NT2/D1 (cell line): Measurements from ENCODE around the gene CAPZA2.

Experiments
- DNase-seq: peaks from one replicate; pipeline ENCODE4 v3.0.0-alpha.2; 2011; ENCODE audit warnings: low read depth, low spot score
- H3K27me3 ChIP-seq: 2 replicates; pipeline ENCODE4 v1.6.0; 2011; ENCODE audit warnings: mild to moderate bottlenecking; ENCODE audit not compliant: insufficient read length, insufficient read depth
- H3K36me3 ChIP-seq: 2 replicates; pipeline ENCODE4 v1.6.1; 2011; ENCODE audit warnings: mild to moderate bottlenecking, low read length, mixed read lengths; ENCODE audit not compliant: insufficient read depth, insufficient read length
- H3K4me1 ChIP-seq: 2 replicates; pipeline ENCODE4 v1.5.1; 2011; ENCODE audit not compliant: insufficient read depth, insufficient read length
- H3K4me3 ChIP-seq: 2 replicates; pipeline ENCODE4 v1.5.1; 2011; ENCODE audit warnings: low read depth; ENCODE audit not compliant: insufficient read length
- H3K9ac ChIP-seq: 2 replicates; pipeline ENCODE4 v1.6.0; 2011; ENCODE audit warnings: low read depth; ENCODE audit not compliant: insufficient read length
- H3K9me3 ChIP-seq: 2 replicates; pipeline ENCODE4 v1.5.1; 2011; ENCODE audit warnings: mild to moderate bottlenecking, low read length; ENCODE audit not compliant: insufficient read depth
- SUZ12 ChIP-seq: IDR thresholded peaks from 2 replicates; pipeline ENCODE4 v1.6.1; 2011; ENCODE audit not compliant: insufficient read length, insufficient read depth; ENCODE audit errors: extremely low read depth
- YY1 ChIP-seq: IDR thresholded peaks from 2 replicates; pipeline ENCODE4 v1.6.1; 2011; ENCODE audit not compliant: insufficient read length, insufficient read depth
- ZNF274 ChIP-seq: IDR thresholded peaks from 2 replicates; pipeline ENCODE4 v1.6.1; 2011; ENCODE audit warnings: mild to moderate bottlenecking, low read depth, low read length

CAPZA2 gene

DNA sequence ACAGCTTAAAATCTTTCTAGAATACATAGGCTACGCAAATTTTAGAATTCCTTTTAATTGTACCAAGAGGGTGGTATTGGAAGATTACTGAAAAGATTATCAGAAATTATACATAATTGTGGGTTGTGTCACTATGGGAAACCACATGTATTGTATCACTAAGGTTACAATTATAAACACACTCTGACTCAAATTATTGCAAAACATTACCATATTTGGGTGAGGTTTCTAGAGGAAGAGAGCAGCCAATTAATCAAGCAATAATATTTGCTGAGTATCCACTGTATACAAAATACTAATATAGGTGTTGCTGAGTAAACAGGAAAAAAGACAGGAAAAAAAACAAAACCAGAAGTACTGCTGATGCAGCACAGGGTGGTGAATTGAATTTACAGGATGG lies 3.1 kb upstream of the CAPZA2 start:
- Histone ChIP-seq H3K4me1 (no peaks in the 10 kb centered on the region), H3K27me3 (no peaks in the 10 kb centered on the region), H3K4me3 (no peak overlapping the region), H3K36me3 (no peaks in the 10 kb centered on the region), H3K9me3 (no peaks in the 10 kb centered on the region), H3K9ac (no peak overlapping the region)
- no peak for DNase-seq
- no peak for TF ChIP-seq YY1
- TF ChIP-seq SUZ12 = no peak
- TF ChIP-seq ZNF274 = no peak

DNA sequence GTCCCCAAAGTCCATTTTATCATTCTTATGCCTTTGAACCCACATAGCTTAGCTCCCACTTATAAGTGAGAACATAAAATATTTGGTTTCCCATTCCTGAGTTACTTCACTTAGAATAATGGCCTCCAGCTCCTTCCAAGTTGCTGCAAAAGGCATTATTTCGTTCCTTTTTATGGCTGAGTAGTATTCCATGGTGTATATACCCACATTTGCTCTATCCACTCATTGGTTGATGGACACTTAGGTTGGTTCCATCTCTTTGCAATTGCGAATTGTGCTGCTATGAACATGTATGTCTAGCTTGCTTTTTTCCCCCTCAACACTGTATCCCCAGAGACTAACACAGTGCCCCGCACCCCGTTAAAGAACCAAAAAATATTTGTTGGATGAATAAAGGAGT lies 670 bp upstream of the CAPZA2 start:
- H3K9ac ChIP-seq = no peak overlapping the region
- no peaks in the 10 kb centered on the region for H3K27me3 ChIP-seq
- DNase-seq = no peak
- H3K36me3 ChIP-seq = no peaks in the 10 kb centered on the region
- no peak overlapping the region for H3K4me3 ChIP-seq
- no peaks in the 10 kb centered on the region for H3K9me3 ChIP-seq
- TF ChIP-seq YY1 = no peak
- no peak for TF ChIP-seq ZNF274
- no peak for TF ChIP-seq SUZ12
- no peaks in the 10 kb centered on the region for H3K4me1 ChIP-seq

DNA sequence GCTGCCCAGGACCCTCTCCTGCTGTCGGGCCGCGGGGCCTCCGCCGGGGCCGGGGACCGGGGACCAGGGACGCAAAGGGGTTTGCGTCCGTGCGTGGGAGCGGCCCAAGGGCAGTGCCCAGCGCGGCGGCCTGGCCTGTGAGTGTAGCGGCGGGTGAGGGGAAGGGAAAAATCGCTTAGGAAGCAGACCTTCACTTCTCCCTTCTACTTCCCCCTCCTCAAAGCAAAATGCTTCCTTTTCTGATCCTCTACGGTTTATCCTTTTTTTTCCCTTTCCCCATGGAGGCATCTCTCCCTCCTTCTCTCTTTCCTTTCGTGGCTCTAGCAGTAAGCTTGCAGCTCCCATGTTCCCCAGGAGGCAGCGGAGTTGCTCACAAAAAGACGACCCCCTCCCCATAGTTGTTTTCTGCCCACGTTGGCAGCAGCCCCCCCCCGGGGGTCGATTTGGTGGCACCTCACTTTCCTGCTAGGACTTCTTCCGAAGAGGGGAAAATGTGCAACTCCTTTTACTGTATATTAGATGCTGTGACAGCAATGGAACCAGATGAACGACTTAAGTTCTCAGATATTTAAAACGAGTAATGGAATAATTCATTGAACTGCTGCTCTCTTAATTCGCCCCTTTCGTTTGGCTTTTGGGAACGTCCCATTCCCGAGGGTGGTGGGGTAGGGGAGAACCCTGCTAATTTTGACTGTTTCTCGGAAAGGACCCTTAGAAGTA lies 724 bp downstream of the CAPZA2 start:
- DNase-seq = no peak

DNA sequence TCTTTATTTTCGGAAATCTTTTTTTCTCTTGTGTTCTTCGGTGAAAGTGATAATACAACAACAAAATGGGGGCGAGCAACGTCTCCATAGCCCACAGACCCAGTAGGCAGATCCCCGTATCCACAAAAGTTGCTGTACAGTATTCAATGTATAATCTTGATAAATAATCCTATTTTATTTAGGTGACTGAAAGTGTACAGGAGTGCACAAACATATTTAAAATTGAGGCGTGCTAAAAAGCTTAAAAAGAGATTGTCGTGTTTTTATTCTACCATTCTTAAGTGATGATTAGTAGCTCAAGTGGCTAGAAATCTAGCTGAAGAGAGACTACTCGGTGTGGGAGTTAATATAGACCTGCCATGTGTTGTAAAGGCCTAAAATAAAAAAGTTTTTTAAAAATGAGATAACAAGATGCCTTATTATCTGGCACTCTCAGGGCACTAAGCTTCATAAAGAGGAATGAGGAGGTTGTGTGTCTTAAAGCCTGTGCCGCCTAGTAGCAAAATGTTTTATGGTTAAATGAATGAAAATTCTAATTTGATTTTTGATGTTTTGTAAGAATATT lies 1.6 kb downstream of the CAPZA2 start:
- peak overlapping the region; percentile 76 for H3K9ac ChIP-seq
- no peak for DNase-seq
- no peaks in the 10 kb centered on the region for H3K9me3 ChIP-seq
- no peaks in the 10 kb centered on the region for H3K4me1 ChIP-seq
- H3K27me3 ChIP-seq = no peaks in the 10 kb centered on the region
- peak overlapping the region; percentile 82 for H3K4me3 ChIP-seq
- H3K36me3 ChIP-seq = no peaks in the 10 kb centered on the region
- TF ChIP-seq YY1 (no peak), SUZ12 (no peak), ZNF274 (no peak)

More for the DNA sequence above, 724 bp downstream of the CAPZA2 start:
- peak overlapping the region; percentile 82 for H3K4me3 ChIP-seq
- H3K36me3 ChIP-seq = no peaks in the 10 kb centered on the region
- TF ChIP-seq ZNF274 (no peak), SUZ12 (no peak), YY1 (no peak)
- no peaks in the 10 kb centered on the region for H3K4me1 ChIP-seq
- H3K27me3 ChIP-seq = no peaks in the 10 kb centered on the region
- no peaks in the 10 kb centered on the region for H3K9me3 ChIP-seq
- peak overlapping the region; percentile 76 for H3K9ac ChIP-seq

DNA sequence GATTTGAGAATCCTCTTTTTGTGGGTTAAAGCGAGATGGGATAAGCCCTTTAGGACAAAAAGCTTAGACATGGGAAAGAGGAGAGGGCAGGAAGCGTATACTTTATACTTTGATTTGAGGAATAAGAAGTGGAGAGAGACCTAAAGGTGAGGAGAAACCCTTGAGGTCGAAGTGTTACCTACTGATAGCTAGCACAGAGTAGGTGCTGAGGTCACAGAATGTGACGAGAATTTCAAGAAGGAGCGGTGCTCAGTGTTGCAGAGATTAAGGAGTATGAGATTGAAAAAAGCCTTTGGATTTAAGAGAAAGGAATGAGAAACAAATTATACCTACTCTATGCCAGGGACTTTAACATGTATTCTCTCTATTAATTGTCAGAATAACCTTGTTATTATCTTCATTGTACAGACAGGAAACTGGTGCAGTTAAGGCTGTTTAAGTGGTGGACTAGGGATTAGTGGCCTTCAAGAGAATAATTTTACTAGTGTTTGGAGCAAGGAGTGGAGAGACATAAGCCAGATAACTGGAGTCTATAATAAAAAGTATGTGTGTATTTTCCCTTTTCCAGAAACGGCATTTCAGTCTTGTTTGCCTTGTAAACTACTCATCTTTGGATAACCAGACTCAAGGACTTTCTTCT lies 8.8 kb downstream of the CAPZA2 start:
- H3K4me3 ChIP-seq = no peak overlapping the region
- H3K9me3 ChIP-seq = no peaks in the 10 kb centered on the region
- H3K27me3 ChIP-seq = no peaks in the 10 kb centered on the region
- DNase-seq = no peak
- peaks cover 12% of the 10 kb centered on the region for H3K36me3 ChIP-seq
- TF ChIP-seq ZNF274 = no peak
- no peak for TF ChIP-seq YY1
- TF ChIP-seq SUZ12 = no peak
- no peaks in the 10 kb centered on the region for H3K4me1 ChIP-seq
- no peak overlapping the region for H3K9ac ChIP-seq

DNA sequence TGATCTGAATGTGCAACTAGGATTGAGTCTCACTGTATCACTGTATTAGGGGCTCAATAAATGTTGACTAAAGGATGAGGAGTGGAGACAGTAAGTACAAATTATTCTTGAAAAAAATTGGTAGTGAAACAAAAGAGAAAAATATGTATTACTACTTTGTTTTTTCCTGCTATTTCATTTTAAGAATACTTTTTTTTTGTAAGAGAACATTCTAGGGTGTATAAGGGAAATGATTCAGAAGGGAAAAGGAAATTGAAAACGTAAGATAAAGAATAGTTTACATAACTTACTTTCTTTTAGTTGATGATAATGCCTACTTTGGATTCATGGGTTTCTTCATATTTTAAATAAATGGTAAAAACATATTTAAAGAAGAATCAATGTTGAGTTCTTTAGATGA lies 9.6 kb downstream of the CAPZA2 start:
- Histone ChIP-seq H3K27me3 (no peaks in the 10 kb centered on the region), H3K9ac (no peak overlapping the region), H3K36me3 (peaks cover 12% of the 10 kb centered on the region), H3K4me1 (no peaks in the 10 kb centered on the region), H3K9me3 (no peaks in the 10 kb centered on the region), H3K4me3 (no peak overlapping the region)
- TF ChIP-seq SUZ12 (no peak), YY1 (no peak), ZNF274 (no peak)
- no peak for DNase-seq

DNA sequence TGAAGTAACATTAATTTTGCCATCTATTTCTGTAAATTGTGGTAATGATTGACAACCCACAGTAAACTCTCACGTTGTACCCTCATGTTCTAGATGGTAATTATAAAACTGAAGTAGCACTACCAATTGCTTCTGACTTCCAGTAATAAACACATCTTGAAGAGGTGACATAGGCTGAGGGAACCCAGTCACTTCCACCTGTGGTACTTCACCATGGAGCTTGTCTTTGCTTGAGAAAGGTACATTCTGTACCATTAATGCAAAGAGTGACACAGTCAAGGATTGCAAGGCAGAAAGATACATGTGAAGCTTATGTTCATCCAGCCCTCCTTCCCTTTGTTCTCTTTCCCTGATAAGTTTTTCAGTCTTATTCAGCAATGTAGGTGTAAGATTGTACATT lies 11.2 kb downstream of the CAPZA2 start:
- Histone ChIP-seq H3K27me3 (no peaks in the 10 kb centered on the region), H3K4me3 (no peak overlapping the region), H3K9me3 (no peaks in the 10 kb centered on the region), H3K9ac (no peak overlapping the region), H3K36me3 (peaks cover 15% of the 10 kb centered on the region), H3K4me1 (no peaks in the 10 kb centered on the region)
- DNase-seq = no peak
- no peak for TF ChIP-seq ZNF274
- TF ChIP-seq SUZ12 = no peak
- no peak for TF ChIP-seq YY1
